ENCODE results near the gene CYBA.

GRCh38 chr16:88601313-88602036 is 49.4 kb downstream of the CYBA start:
- no peak for TF ChIP-seq CTCF (IDR thresholded peaks at IDR 0.05)
- TF ChIP-seq POLR2A (IDR thresholded peaks at IDR 0.05), result no peak
- TF ChIP-seq POLR2AphosphoS5 (IDR thresholded peaks at IDR 0.05), result no peak

All from breast epithelium (tissue), 3 donors.